Prostate gland (tissue), 2 donors: ENCODE data around the gene NLRC5. TPM values are rescaled to one million over a fixed set of nuclear protein-coding genes. Genes with fewer than 3 reads are reported as not detected.
A peak's percentile ranks its signal among the peaks of the same experiment; 100 is the strongest.

Experiments
- DNase-seq: peaks from one replicate; pipeline ENCODE4 v3.0.0-alpha.2; 2019; ENCODE audit warnings: low spot score
- H3K27ac ChIP-seq, 2 donors: fragments of 200-600 bp; sonication (generic); 2 replicates each; pipeline ENCODE4 v1.5.1; 2017 to 2019
- H3K27me3 ChIP-seq: fragments of 200-600 bp; sonication (generic); replicated peaks from 2 replicates; pipeline ENCODE4 v1.5.1; 2019; ENCODE audit not compliant: insufficient read depth
- H3K36me3 ChIP-seq, 2 donors: fragments of 200-600 bp; sonication (generic); 1 replicate in 1 of 2; 2 replicates in 1 of 2; pipeline versions ENCODE4 v1.5.1 to v1.8.1; 2017 to 2019
- H3K4me1 ChIP-seq: fragments of 200-600 bp; sonication (generic); replicated peaks from 2 replicates; pipeline ENCODE4 v1.5.1; 2019
- H3K4me3 ChIP-seq, 2 donors: fragments of 200-600 bp; sonication (generic); 2 replicates each; pipeline ENCODE4 v1.5.1; 2017 to 2019
- H3K9me3 ChIP-seq: fragments of 200-600 bp; sonication (generic); 2 replicates; pipeline ENCODE4 v1.5.1; 2017
- CTCF ChIP-seq, 4 experiments: fragments of 200-600 bp in 2 of 4; fragments of 450-650 bp in 2 of 4; sonication (generic) in 2 of 4; IDR thresholded peaks; 1 replicate in 3 of 4; 2 replicates in 1 of 4; pipeline ENCODE4 v1.5.1; 2016 to 2019; ENCODE audit warnings: antibody characterized with exemption in 4 of 4, mild to moderate bottlenecking in 2 of 4, moderate library complexity in 2 of 4
- POLR2A ChIP-seq: fragments of 450-650 bp; IDR thresholded peaks from one replicate; pipeline ENCODE4 v1.6.1; 2016; ENCODE audit warnings: antibody characterized with exemption, mild to moderate bottlenecking
- POLR2AphosphoS5 ChIP-seq: sonication (generic); formaldehyde crosslinking; IDR thresholded peaks from one replicate; pipeline ENCODE4 v1.6.1; 2017; ENCODE audit warnings: antibody characterized with exemption
- WGBS: methylation state at CpG from one replicate; pipeline ENCODE4 v1.1.5; 2018; 5-methylcytosine and 5-hydroxymethylcytosine counted together
- intact Hi-C: fragments of 100-400 bp; cut with DNase I; formaldehyde crosslinking; loops from one replicate; pipeline ENCODE4 v1.14.2; 2022
- total RNA-seq, 2 donors: library from RNA; depleted of rRNA; stranded (reverse); fragments of >200 nt; gene quantifications; one replicate each; pipeline ENCODE4 v1.1.0, GENCODE V29; 2016

NLRC5 gene
- total RNA-seq, 2 donors from 2014 or later = 9.5 to 31.2 TPM

GRCh38 chr16:56981729-56982271 is 7.6 kb upstream of the NLRC5 start:
- Histone ChIP-seq H3K27ac (no peak overlapping the region), H3K27me3 (no peaks in the 10 kb centered on the region), H3K4me3 (no peak overlapping the region), H3K4me1 (no peaks in the 10 kb centered on the region), H3K36me3 (no peaks in the 10 kb centered on the region), H3K9me3 (no peaks in the 10 kb centered on the region)
- 96% methylated on average over 12 of the region's 12 CpGs for WGBS
- no peak for DNase-seq
- intact Hi-C loops = no loop called here
- no peak for TF ChIP-seq POLR2AphosphoS5
- no peak for TF ChIP-seq CTCF (IDR thresholded peaks at IDR 0.05)
- TF ChIP-seq POLR2A = no peak

- H3K27ac ChIP-seq = no peak overlapping the region
- no peak for DNase-seq
- H3K9me3 ChIP-seq = no peaks in the 10 kb centered on the region
- no peak for TF ChIP-seq POLR2AphosphoS5
- TF ChIP-seq CTCF (IDR thresholded peaks at IDR 0.05) = no peak
- TF ChIP-seq POLR2A = no peak
- no peaks in the 10 kb centered on the region for H3K36me3 ChIP-seq
- H3K27me3 ChIP-seq = no peaks in the 10 kb centered on the region
- intact Hi-C loops = no loop called here
- no peak overlapping the region for H3K4me3 ChIP-seq
- 91% methylated on average over 2 of the region's 2 CpGs for WGBS
- H3K4me1 ChIP-seq = no peaks in the 10 kb centered on the region
Observed at GRCh38 chr16:56982695-56983094, 6.7 kb upstream of the NLRC5 start.

GRCh38 chr16:56983211-56983751 is 6.1 kb upstream of the NLRC5 start:
- no peaks in the 10 kb centered on the region for H3K4me1 ChIP-seq

GRCh38 chr16:56984639-56985038 is 4.7 kb upstream of the NLRC5 start:
- no peak for DNase-seq
- H3K4me3 ChIP-seq = no peak overlapping the region
- H3K27ac ChIP-seq = no peak overlapping the region
- H3K36me3 ChIP-seq = no peaks in the 10 kb centered on the region
- H3K9me3 ChIP-seq = no peaks in the 10 kb centered on the region
- WGBS = 93% methylated on average over 6 of the region's 6 CpGs
- TF ChIP-seq POLR2AphosphoS5 (no peak), CTCF (IDR thresholded peaks at IDR 0.05) (no peak), POLR2A (no peak)
- H3K27me3 ChIP-seq = no peaks in the 10 kb centered on the region
- H3K4me1 ChIP-seq = no peaks in the 10 kb centered on the region
- intact Hi-C loops = no loop called here

More at GRCh38 chr16:56983211-56983751, 6.1 kb upstream of the NLRC5 start:
- H3K36me3 ChIP-seq = no peaks in the 10 kb centered on the region
- no peak for DNase-seq
- WGBS = 77% methylated on average over 9 of the region's 9 CpGs
- no peak overlapping the region for H3K27ac ChIP-seq
- no peak for TF ChIP-seq POLR2A
- TF ChIP-seq POLR2AphosphoS5 = no peak
- TF ChIP-seq CTCF (IDR thresholded peaks at IDR 0.05) = no peak
- H3K4me3 ChIP-seq = no peak overlapping the region
- intact Hi-C loops = no loop called here
- no peaks in the 10 kb centered on the region for H3K9me3 ChIP-seq
- H3K27me3 ChIP-seq = no peaks in the 10 kb centered on the region

GRCh38 chr16:56985288-56985961 is 3.9 kb upstream of the NLRC5 start:
- Histone ChIP-seq H3K27ac (no peak overlapping the region), H3K4me3 (no peak overlapping the region), H3K4me1 (no peaks in the 10 kb centered on the region), H3K9me3 (no peaks in the 10 kb centered on the region), H3K36me3 (no peaks in the 10 kb centered on the region), H3K27me3 (no peaks in the 10 kb centered on the region)
- 71% methylated on average over 7 of the region's 7 CpGs for WGBS
- intact Hi-C loops = no loop called here
- peak; percentile 8 for TF ChIP-seq POLR2AphosphoS5
- TF ChIP-seq POLR2A = no peak
- no peak for DNase-seq
